ENCODE data around the gene ATP8B3.

ATP8B3 gene

DNA sequence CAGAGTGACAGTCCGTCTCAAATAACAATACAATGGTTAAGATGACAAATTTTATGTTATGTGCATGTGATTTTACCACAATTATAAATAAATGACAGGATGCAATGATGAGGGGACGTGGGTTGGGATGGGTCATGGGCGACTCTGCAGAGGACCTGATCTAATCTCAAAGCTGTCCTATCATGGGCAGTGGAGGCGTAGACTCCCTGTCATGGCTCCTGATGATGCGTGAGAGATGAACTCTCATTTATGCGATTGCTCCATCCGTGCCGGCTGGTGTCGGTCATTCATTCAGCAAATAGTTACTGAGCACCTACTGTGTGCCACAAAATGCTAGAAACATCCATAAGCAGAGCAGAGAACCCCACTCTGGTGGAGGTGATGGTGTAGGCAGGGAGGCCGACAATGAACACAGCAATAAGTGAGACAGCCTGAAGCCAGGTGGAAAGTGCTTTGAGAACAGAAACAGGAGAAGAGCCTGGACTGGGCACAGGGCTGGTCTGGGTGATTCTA is 37.9 kb upstream of the ATP8B3 start:
- no peak overlapping the region for H3K4me3 ChIP-seq (ENCODE audit: low read depth, low read length)
- TF ChIP-seq, protein P1, sequence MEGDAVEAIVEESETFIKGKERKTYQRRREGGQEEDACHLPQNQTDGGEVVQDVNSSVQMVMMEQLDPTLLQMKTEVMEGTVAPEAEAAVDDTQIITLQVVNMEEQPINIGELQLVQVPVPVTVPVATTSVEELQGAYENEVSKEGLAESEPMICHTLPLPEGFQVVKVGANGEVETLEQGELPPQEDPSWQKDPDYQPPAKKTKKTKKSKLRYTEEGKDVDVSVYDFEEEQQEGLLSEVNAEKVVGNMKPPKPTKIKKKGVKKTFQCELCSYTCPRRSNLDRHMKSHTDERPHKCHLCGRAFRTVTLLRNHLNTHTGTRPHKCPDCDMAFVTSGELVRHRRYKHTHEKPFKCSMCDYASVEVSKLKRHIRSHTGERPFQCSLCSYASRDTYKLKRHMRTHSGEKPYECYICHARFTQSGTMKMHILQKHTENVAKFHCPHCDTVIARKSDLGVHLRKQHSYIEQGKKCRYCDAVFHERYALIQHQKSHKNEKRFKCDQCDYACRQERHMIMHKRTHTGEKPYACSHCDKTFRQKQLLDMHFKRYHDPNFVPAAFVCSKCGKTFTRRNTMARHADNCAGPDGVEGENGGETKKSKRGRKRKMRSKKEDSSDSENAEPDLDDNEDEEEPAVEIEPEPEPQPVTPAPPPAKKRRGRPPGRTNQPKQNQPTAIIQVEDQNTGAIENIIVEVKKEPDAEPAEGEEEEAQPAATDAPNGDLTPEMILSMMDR (IDR thresholded peaks at IDR 0.05; ENCODE audit: control insufficient read depth, extremely low read depth, insufficient read depth): no peak
- DNase-seq (ENCODE audit: low read depth): no peak

DNA sequence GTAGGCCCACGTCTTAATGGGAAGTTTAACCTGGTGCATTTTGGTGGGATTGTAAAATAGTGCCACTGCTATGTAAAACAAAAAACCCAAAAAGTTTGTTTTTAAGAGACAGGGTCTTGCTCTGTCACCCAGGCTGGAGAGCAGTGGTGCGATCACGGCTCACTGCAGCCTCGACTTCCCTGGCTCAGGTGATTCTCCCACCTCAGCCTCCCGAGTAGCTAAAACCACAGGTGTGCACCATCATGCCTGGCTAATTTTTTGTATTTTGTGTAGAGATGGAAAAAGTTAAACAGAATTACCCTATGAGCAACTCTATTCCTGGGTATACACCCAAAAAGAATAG is 37.0 kb upstream of the ATP8B3 start:
- no peak for DNase-seq (ENCODE audit: low read depth)
- TF ChIP-seq, protein P1 (IDR thresholded peaks at IDR 0.05; ENCODE audit: control insufficient read depth, extremely low read depth, insufficient read depth): no peak
- H3K4me3 ChIP-seq (ENCODE audit: low read depth, low read length): no peak overlapping the region

DNA sequence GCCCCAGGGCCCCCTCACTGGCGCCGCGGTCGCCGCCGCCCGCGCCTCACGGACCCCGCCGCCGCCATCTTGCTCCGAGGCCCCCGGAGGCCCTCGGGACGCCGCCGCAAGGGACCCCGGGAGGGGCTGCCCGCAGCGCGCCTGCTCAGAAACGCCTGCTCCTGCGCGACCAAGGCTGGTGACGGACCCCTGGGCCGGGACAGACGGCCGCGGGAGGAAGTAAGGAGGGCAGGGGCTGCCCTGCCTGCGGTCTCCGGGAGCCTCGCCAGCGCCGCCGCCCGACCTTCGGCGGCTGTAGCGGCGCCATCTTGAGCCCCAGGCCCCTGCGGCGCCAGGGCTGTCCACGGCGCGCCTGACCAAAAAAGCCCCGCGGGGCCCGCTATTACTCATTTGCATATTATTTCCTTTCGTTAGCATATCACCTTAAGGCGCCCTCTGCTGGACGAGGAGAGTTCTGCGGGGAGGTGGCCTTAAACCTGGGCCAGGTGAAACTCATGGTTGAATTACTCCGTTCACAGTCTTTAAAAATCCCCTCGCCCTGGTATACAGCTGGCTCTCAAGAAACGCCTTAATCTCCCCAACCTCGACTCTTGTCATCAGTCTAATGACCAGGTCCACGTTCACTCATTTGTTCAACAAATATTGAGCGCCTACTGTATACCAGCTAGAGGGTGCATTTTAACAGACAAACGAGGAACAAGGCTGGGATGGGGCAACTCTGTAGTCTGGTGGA is 36.5 kb upstream of the ATP8B3 start, which contains the start of gene REXO1:
REXO1 (minus strand) TSS at position 85 of the 733 bp plus-strand sequence. CDS start 125 bp downstream, outside the sequence.
- H3K4me3 ChIP-seq (ENCODE audit: low read depth, low read length): peak within 1 kb of the TSS; percentile 98
- TF ChIP-seq, protein P1 (IDR thresholded peaks at IDR 0.05; ENCODE audit: control insufficient read depth, extremely low read depth, insufficient read depth): peak; percentile 93
- DNase-seq (ENCODE audit: low read depth): peak; percentile 84

DNA sequence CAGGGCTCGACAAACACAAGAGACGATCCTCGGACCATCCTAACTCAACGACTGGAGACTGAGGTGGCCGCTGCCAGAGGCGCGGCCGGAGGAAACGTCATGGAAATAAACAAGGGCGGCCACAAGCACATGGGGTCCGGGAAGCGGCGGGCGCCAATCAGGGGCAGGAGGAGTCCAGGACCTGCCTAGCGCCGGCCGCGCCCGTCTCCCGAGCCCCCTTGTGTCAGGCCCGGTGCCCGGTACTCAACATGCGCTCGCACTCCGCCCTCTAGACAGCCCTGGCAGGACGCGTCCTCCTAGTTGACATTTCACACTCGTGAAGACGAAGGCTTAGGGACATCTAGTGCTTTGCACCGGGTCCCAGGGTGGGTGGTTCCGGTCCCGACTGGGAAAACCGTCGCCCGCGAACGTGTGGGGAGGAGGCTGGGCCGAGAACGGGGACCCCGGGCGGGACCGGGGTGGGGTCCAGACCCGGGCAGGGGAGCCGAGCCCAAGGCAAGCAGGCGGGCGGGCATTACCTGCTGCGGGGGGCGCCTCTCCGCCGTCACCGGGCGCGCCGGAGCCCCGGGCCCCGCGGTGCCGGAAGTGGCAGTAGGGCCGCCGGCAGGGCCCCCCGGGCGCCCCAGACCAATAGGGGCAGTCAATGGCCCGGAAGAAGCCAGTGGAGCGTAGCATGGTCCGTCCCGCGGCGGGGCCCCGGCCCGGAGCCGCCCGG is 35.8 kb upstream of the ATP8B3 start:
- no peak for DNase-seq (ENCODE audit: low read depth)
- TF ChIP-seq, protein P1 (IDR thresholded peaks at IDR 0.05; ENCODE audit: control insufficient read depth, extremely low read depth, insufficient read depth): no peak
- peak overlapping the region; percentile 98 for H3K4me3 ChIP-seq (ENCODE audit: low read depth, low read length)

DNA sequence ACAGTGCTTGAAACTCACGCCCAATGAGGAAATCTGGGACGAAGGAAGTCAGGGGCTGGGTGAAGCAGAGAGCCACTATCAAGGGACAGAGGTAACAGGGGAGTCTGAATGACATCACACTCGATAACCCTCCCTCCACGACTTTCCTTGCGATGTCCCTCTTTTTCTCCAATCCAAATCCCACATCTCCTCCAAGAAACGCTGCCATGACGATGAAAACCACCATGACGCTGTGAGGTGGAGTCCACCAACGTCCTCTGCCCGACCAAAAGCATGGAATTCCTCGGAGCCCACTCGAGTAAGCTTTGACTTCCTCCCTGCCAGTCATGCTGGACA is 35.2 kb upstream of the ATP8B3 start:
- no peak for DNase-seq (ENCODE audit: low read depth)
- TF ChIP-seq, protein P1 (IDR thresholded peaks at IDR 0.05; ENCODE audit: control insufficient read depth, extremely low read depth, insufficient read depth): no peak
- peak overlapping the region; percentile 98 for H3K4me3 ChIP-seq (ENCODE audit: low read depth, low read length)

DNA sequence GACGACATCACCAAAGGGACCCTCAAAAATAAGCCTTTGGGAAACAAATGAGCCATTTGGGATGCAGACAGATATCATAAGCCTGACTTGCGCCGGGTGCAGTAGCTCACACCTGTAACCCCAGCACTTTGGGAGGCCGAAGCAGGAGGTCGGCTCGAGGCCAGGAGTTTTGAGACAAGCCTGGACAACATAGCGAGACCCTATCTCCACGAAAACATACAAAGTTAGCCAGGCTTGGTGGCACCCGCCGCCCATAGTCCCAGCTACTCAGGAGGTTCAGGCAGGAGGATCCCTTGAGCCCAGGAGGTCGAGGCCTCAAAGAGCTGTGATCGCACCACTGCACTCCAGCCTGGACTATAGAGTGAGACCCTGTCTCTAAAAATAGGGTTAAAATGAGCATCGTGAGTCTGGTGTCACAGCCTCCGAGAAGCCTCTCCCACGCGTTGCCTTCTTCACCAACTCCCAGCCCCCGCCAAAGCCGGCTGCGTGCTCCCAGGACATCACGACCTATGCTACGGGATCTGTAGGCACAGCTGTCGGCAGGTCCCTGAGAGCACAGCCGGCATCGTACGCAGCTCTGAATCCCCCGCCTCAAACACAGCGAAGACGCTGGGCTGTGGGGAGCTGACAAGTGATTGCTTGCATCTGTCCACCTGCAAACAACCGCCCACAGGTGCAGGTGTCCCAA is 34.6 kb upstream of the ATP8B3 start:
- peak overlapping the region; percentile 98 for H3K4me3 ChIP-seq (ENCODE audit: low read depth, low read length)
- no peak for DNase-seq (ENCODE audit: low read depth)
- TF ChIP-seq, protein P1 (IDR thresholded peaks at IDR 0.05; ENCODE audit: control insufficient read depth, extremely low read depth, insufficient read depth): no peak
